Colonic mucosa (tissue), 4 donors: Measurements from ENCODE around the gene IL1RN. TPM values are rescaled to one million over a fixed set of nuclear protein-coding genes. Genes with fewer than 3 reads are reported as not detected.
"Not testable (repeated sequence)": the region's sequence is repeated elsewhere in the genome, so short reads cannot be mapped to it uniquely, and the experiment has no call there.

Experiments used
- DNase-seq: peaks from one replicate; pipeline ENCODE4 v3.0.0-alpha.2; 2020
- H3K27ac ChIP-seq: fragments of 200-600 bp; one replicate; pipeline ENCODE4 v1.8.0; 2021
- H3K27me3 ChIP-seq: fragments of 200-600 bp; one replicate; pipeline ENCODE4 v1.8.0; 2021
- H3K36me3 ChIP-seq: fragments of 200-600 bp; one replicate; pipeline ENCODE4 v1.8.0; 2021
- H3K4me1 ChIP-seq: fragments of 200-600 bp; one replicate; pipeline ENCODE4 v1.8.0; 2021; ENCODE audit warnings: mild to moderate bottlenecking
- H3K4me3 ChIP-seq: fragments of 200-600 bp; one replicate; pipeline ENCODE4 v1.8.0; 2021
- H3K9ac ChIP-seq, 2 donors: one replicate each; pipeline ENCODE4 v1.7.0; 2013; ENCODE audit warnings: control low read depth in 2 of 2, low read depth in 2 of 2, low read length in 2 of 2
- H3K9me3 ChIP-seq: fragments of 200-600 bp; one replicate; pipeline ENCODE4 v1.8.0; 2021
- CTCF ChIP-seq: fragments of 200-600 bp; IDR thresholded peaks from one replicate; pipeline ENCODE4 v1.8.0; 2022; ENCODE audit warnings: antibody characterized with exemption, mild to moderate bottlenecking
- intact Hi-C: fragments of 100-400 bp; cut with DNase I; formaldehyde crosslinking; loops from one replicate; pipeline ENCODE4 v1.14.1; 2022
- total RNA-seq, 2 donors: library from RNA; stranded (reverse); fragmentation: NEBNext Ultra II Directional in 1 of 2; extraction: Animal tissue kit (Norgen Biotek cat#: 25700) in 1 of 2; gene quantifications; one replicate each; pipeline ENCODE4 v1.2.1, GENCODE V29; 2021
- donor health status: healthy.
- donor health status: DM: no; HTN: no; CAD: no.
- donor health status: DM: no; HTN: no; CAD: no.

IL1RN gene
- total RNA-seq, 2 donors from 2014 or later, result 1.5 to 6.0 TPM

DNA sequence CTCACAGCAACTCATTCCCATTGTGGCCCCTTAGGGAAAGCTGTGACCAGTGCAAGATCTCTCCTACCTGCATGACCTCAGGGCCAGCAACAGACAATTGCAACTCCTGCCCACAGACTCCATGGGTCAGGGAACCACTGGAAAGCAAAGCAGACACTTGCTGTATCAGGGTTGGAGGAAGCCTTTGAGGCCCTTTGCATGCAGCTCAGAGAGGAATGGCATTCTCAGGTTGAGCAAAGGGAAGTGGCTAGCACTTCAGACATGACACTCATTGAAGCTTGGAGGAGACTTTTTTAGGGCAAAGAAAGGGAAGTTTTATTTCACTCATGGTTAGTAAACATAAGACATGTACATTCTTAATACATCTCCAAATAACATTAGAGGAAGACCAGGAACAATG, 37.5 kb upstream of the IL1RN start:
- Histone ChIP-seq H3K27me3 (no peaks in the 10 kb centered on the region), H3K9ac (no peak overlapping the region), H3K4me3 (no peak overlapping the region), H3K27ac (no peak overlapping the region), H3K4me1 (no peaks in the 10 kb centered on the region), H3K9me3 (no peaks in the 10 kb centered on the region), H3K36me3 (no peaks in the 10 kb centered on the region)
- intact Hi-C loops, result loop anchor here (10.0 kb wide), 1 partner anchor 45 kb away; no protein-coding TSS in a partner anchor
- no peak for DNase-seq
- no peak for TF ChIP-seq CTCF

GRCh38 chr2:113091231-113091896, 36.0 kb upstream of the IL1RN start:
- Histone ChIP-seq H3K4me1 (no peaks in the 10 kb centered on the region), H3K9ac (no peak overlapping the region), H3K27ac (no peak overlapping the region), H3K9me3 (no peaks in the 10 kb centered on the region), H3K4me3 (no peak overlapping the region), H3K27me3 (no peaks in the 10 kb centered on the region), H3K36me3 (no peaks in the 10 kb centered on the region)
- intact Hi-C loops, result no loop called here
- TF ChIP-seq CTCF, result no peak
- no peak for DNase-seq

- Histone ChIP-seq H3K36me3 (no peaks in the 10 kb centered on the region), H3K27me3 (no peaks in the 10 kb centered on the region), H3K9me3 (no peaks in the 10 kb centered on the region), H3K4me1 (no peaks in the 10 kb centered on the region), H3K9ac (no peak overlapping the region), H3K27ac (no peak overlapping the region), H3K4me3 (no peak overlapping the region)
- intact Hi-C loops, result no loop called here
- DNase-seq, result no peak
- no peak for TF ChIP-seq CTCF
These were observed 34.4 kb upstream of the IL1RN start for GRCh38 chr2:113092864-113093612.

- no peak for TF ChIP-seq CTCF
- DNase-seq, result no peak
- H3K27me3 ChIP-seq, result no peaks in the 10 kb centered on the region
- H3K9me3 ChIP-seq, result no peaks in the 10 kb centered on the region
- intact Hi-C loops, result no loop called here
- no peaks in the 10 kb centered on the region for H3K36me3 ChIP-seq
- no peak overlapping the region for H3K4me3 ChIP-seq
- no peaks in the 10 kb centered on the region for H3K4me1 ChIP-seq
- no peak overlapping the region for H3K27ac ChIP-seq
- no peak overlapping the region for H3K9ac ChIP-seq
These were observed 33.8 kb upstream of the IL1RN start for GRCh38 chr2:113093613-113093977.

GRCh38 chr2:113096306-113096705, 31.1 kb upstream of the IL1RN start:
- H3K36me3 ChIP-seq, H3K4me3 ChIP-seq, DNase-seq, H3K9ac ChIP-seq, H3K9me3 ChIP-seq, H3K4me1 ChIP-seq, H3K27me3 ChIP-seq, intact Hi-C loops, H3K27ac ChIP-seq: not testable (repeated sequence)

GRCh38 chr2:113096842-113097618, 30.4 kb upstream of the IL1RN start:
- H3K27ac ChIP-seq, H3K9ac ChIP-seq, H3K4me3 ChIP-seq, H3K4me1 ChIP-seq, H3K9me3 ChIP-seq, DNase-seq, H3K36me3 ChIP-seq, intact Hi-C loops, H3K27me3 ChIP-seq: not testable (repeated sequence)
